Progenitor cell of endocrine pancreas (in vitro differentiated cells): ENCODE measurements around the gene PLCXD1. TPM values are rescaled to one million over a fixed set of nuclear protein-coding genes. Genes with fewer than 3 reads are reported as not detected.

Experiments
- DNase-seq: peaks from one replicate; pipeline ENCODE4 v3.0.0; 2021; ENCODE audit warnings: low spot score; ENCODE audit not compliant: unreplicated experiment
- H3K27ac Mint-ChIP-seq: 2 replicates; pipeline ENCODE4 v1.8.0; 2021; ENCODE audit warnings: mild to moderate bottlenecking, moderate library complexity, mixed read lengths
- H3K27me3 Mint-ChIP-seq: 2 replicates; pipeline ENCODE4 v1.8.0; 2021; ENCODE audit warnings: mixed read lengths
- H3K36me3 Mint-ChIP-seq: 2 replicates; pipeline ENCODE4 v1.8.0; 2022; ENCODE audit warnings: mixed read lengths; ENCODE audit not compliant: insufficient read depth
- H3K4me1 Mint-ChIP-seq: 2 replicates; pipeline ENCODE4 v1.8.0; 2021; ENCODE audit warnings: low read depth, mixed read lengths
- H3K4me3 Mint-ChIP-seq: 2 replicates; pipeline ENCODE4 v1.8.0; 2021; ENCODE audit warnings: low read depth, mild to moderate bottlenecking, moderate library complexity, mixed read lengths
- H3K9me3 Mint-ChIP-seq: 2 replicates; pipeline ENCODE4 v1.8.0; 2021; ENCODE audit warnings: low read depth, mixed read lengths
- total RNA-seq: library from RNA; stranded (reverse); gene quantifications from 2 replicates; pipeline ENCODE4 v1.2.1, GENCODE V29; 2021
- TF ChIP-seq, protein P1 (sequence below): fragments of 200-600 bp; sonication (generic); IDR thresholded peaks from one replicate; pipeline ENCODE4 v1.5.0; 2021; ENCODE audit warnings: antibody characterized with exemption, mild to moderate bottlenecking; ENCODE audit not compliant: unreplicated experiment

Gene PLCXD1
- total RNA-seq, 1 donor from 2014 or later = 55.6 TPM

DNA sequence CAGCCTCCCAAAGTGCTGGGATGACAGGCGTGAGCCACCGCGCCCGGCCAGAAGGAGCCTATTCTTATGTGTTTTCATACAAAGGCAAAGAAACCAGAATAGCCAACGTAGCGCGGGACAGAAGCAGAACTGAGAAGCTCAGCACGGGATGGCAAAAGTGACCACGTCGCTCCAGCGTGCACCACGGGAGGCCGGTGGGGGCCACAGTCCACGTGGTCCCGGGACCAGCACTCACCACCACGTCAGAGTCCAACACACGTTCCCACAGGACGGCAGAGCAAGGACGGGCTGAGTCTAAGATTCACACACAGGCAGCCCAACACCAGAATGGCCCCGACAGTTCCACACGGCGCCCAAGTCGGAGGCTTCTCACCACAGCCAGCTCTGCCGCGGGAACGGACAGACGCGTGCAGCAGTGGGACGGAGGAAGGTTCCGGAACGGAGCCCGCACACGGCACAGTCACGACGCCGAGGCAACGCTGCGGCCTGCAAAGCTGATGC, 56.2 kb downstream of the PLCXD1 start:
- DNase-seq = no peak
- Mint-ChIP-seq H3K36me3 (peaks cover 45% of the 10 kb centered on the region), H3K9me3 (peaks cover 10% of the 10 kb centered on the region), H3K27ac (peak overlapping the region; percentile 82), H3K27me3 (no peaks in the 10 kb centered on the region), H3K4me3 (no peak overlapping the region), H3K4me1 (no peaks in the 10 kb centered on the region)
- TF ChIP-seq, protein P1, sequence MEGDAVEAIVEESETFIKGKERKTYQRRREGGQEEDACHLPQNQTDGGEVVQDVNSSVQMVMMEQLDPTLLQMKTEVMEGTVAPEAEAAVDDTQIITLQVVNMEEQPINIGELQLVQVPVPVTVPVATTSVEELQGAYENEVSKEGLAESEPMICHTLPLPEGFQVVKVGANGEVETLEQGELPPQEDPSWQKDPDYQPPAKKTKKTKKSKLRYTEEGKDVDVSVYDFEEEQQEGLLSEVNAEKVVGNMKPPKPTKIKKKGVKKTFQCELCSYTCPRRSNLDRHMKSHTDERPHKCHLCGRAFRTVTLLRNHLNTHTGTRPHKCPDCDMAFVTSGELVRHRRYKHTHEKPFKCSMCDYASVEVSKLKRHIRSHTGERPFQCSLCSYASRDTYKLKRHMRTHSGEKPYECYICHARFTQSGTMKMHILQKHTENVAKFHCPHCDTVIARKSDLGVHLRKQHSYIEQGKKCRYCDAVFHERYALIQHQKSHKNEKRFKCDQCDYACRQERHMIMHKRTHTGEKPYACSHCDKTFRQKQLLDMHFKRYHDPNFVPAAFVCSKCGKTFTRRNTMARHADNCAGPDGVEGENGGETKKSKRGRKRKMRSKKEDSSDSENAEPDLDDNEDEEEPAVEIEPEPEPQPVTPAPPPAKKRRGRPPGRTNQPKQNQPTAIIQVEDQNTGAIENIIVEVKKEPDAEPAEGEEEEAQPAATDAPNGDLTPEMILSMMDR = no peak

DNA sequence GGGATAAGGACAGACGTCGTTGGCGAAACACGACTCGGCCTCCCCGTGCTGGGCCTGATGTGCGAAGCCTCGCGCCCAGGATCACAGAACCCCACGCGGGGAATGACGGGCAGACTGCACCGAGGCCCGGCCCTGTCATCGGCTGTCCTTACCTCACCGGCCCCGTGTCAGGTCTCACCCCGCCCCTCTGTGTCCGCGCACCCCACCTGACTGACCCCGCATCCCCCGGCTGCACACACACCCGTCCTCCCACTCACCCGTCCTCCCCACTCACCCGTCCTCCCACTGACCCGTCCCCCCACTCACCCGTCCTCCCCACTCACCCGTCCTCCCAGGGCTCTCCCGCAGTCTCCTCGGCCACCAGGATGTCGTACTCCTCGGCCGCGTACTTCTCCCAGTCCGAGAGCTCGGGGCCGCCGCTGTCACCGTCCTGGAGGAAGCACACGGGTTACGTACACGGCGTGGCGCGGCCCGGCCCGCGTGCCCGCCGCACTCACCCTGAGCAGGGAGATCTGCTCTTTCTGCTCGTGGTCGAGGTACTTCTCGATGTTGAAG, 57.2 kb downstream of the PLCXD1 start:
- no peak for DNase-seq
- no peak overlapping the region for H3K4me3 Mint-ChIP-seq
- H3K36me3 Mint-ChIP-seq = peaks cover 43% of the 10 kb centered on the region
- TF ChIP-seq, protein P1 = no peak
- H3K27me3 Mint-ChIP-seq = no peaks in the 10 kb centered on the region
- H3K4me1 Mint-ChIP-seq = no peaks in the 10 kb centered on the region
- peak overlapping the region; percentile 41 for H3K27ac Mint-ChIP-seq
- H3K9me3 Mint-ChIP-seq = peaks cover 10% of the 10 kb centered on the region

DNA sequence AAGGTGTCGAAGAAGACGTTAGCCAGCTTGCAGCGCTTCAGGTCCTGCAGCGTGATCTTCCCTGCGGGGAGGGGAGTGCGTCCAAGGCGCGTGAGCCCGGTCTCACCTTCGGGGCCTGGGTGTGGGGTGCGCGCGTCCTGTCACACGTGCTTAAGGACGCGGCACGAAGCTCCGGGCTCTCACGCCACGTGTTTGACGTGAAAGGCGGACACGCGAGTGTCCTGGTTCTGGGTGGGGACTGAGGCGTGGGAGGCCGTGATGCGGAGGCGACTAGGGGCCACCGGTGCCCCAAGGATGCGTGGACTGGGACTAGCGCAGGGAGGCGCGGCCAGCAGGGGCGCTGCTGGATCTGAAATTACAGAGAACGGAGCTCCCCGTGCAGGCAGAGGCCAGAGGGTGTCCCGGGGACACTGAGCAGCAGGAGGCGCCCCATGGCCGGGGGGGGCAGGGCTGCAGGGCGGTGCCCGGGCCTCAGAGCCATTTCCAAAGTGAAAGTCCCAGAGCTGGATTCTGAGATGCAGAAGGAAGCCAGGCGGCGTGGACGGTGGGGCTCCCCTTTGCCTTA, 57.7 kb downstream of the PLCXD1 start:
- H3K27ac Mint-ChIP-seq = peak overlapping the region; percentile 41
- no peak overlapping the region for H3K4me3 Mint-ChIP-seq
- DNase-seq = no peak
- no peaks in the 10 kb centered on the region for H3K27me3 Mint-ChIP-seq
- TF ChIP-seq, protein P1 = no peak
- H3K4me1 Mint-ChIP-seq = no peaks in the 10 kb centered on the region
- peaks cover 10% of the 10 kb centered on the region for H3K9me3 Mint-ChIP-seq
- H3K36me3 Mint-ChIP-seq = peaks cover 43% of the 10 kb centered on the region

DNA sequence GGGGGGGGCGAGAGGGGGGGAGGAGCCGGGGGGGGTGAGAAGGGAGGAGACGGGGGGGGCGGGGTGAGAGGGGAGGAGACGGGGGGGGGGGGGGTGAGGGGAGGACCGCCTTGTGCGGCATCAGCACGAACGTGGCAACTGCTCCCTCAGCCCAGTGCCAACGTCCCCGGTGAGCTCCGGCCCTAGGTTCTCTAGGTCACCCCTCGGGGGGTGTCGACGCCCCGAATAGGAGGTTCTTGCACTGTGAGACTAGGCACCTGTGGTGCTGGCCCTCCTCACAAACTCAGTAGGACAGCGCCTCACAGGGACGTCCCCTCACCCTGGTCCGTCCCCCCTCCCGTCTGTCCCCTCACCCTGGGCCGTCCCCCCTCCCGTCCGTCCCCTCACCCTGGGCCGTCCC, 58.9 kb downstream of the PLCXD1 start:
- TF ChIP-seq, protein P1 = no peak
- DNase-seq = no peak
- Mint-ChIP-seq H3K36me3 (peaks cover 49% of the 10 kb centered on the region), H3K27ac (no peak overlapping the region), H3K4me3 (no peak overlapping the region), H3K9me3 (peaks cover 10% of the 10 kb centered on the region), H3K4me1 (no peaks in the 10 kb centered on the region), H3K27me3 (no peaks in the 10 kb centered on the region)

DNA sequence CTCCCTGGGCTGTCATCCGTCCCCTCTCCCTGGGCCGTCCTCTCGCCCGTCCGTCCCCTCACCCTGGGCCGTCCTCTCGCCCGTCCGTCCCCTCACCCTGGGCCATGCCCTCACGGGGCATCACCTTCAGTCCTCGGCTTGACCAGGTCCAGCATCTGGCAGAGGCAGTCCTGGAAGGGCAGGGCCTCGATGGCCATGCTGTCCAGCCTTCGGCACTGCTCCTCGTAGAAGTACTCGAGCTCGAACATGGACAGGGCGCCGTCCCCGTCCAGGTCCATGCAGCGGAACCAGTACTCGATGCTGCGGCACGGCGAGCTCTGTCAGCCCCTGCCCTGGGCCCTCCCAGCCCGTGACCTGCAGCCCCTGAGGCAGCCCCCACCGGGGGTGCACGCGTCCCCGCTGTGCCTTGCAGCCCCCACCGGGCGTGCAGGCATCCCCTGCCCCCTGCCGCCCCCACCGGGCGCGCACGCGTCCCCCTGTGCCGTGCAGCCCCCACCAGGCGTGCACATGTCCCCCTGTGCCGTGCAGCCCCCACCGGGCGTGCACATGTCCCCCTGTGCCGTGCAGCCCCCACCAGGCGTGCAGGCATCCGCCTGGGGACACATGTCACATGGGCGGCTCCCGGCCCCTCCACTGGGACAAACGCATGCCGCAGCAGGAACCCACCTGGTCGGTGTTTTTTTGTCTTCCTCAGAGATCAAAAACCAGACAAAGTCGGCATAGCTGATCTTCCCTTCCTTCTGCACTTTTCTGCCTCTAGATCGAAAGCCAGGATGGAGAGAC, 59.7 kb downstream of the PLCXD1 start:
- H3K27me3 Mint-ChIP-seq = no peaks in the 10 kb centered on the region
- no peaks in the 10 kb centered on the region for H3K4me1 Mint-ChIP-seq
- TF ChIP-seq, protein P1 = no peak
- peaks cover 46% of the 10 kb centered on the region for H3K36me3 Mint-ChIP-seq
- H3K27ac Mint-ChIP-seq = peak overlapping the region; percentile 88
- no peak overlapping the region for H3K4me3 Mint-ChIP-seq
- no peak for DNase-seq
- peaks cover 10% of the 10 kb centered on the region for H3K9me3 Mint-ChIP-seq
